Fibroblast of mammary gland (primary cell): Measurements from ENCODE around the gene ZNF304.

Source experiments
- DNase-seq: peaks from one replicate; pipeline ENCODE4 v3.0.0-alpha.2; 2010; ENCODE audit warnings: low read depth
- H3K4me3 ChIP-seq: 2 replicates; pipeline ENCODE4 v1.5.1; 2011; ENCODE audit warnings: low read depth, mild to moderate bottlenecking, low read length, moderate library complexity; ENCODE audit not compliant: control insufficient read depth
- TF ChIP-seq, protein P1 (sequence below): conservative IDR thresholded peaks from 2 replicates; pipeline ENCODE4 v1.5.1; 2011; ENCODE audit warnings: low read depth, low read length, inconsistent platforms; ENCODE audit not compliant: control insufficient read depth, insufficient read depth

ZNF304 gene

DNA sequence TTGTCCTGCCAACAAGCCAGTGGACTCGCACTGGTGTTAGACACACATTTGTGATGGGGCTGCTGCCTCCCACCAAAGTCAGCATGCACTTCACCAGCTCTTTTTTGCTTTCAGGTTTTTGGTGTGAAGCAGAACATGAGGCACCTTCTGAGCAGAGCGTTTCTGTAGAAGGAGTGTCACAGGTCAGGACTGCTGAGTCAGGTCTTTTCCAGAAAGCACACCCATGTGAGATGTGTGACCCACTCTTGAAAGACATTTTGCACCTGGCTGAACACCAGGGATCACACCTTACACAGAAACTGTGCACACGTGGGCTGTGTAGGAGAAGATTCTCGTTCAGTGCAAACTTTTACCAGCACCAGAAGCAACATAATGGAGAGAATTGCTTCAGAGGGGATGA lies 4.8 kb downstream of the ZNF304 start:
- no peak overlapping the region for H3K4me3 ChIP-seq
- TF ChIP-seq, protein P1, sequence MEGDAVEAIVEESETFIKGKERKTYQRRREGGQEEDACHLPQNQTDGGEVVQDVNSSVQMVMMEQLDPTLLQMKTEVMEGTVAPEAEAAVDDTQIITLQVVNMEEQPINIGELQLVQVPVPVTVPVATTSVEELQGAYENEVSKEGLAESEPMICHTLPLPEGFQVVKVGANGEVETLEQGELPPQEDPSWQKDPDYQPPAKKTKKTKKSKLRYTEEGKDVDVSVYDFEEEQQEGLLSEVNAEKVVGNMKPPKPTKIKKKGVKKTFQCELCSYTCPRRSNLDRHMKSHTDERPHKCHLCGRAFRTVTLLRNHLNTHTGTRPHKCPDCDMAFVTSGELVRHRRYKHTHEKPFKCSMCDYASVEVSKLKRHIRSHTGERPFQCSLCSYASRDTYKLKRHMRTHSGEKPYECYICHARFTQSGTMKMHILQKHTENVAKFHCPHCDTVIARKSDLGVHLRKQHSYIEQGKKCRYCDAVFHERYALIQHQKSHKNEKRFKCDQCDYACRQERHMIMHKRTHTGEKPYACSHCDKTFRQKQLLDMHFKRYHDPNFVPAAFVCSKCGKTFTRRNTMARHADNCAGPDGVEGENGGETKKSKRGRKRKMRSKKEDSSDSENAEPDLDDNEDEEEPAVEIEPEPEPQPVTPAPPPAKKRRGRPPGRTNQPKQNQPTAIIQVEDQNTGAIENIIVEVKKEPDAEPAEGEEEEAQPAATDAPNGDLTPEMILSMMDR, result no peak
- no peak for DNase-seq

DNA sequence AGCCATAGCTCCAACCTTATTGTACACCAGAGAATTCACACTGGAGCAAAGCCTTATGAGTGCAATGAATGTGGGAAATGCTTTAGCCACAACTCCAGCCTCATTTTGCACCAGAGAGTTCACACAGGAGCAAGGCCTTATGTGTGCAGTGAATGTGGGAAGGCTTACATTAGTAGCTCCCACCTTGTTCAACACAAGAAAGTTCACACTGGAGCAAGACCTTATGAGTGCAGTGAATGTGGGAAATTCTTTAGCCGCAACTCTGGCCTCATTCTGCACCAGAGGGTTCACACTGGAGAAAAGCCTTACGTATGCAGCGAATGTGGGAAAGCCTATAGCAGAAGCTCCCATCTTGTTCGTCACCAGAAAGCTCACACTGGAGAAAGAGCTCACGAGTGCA lies 6.3 kb downstream of the ZNF304 start:
- no peak for DNase-seq
- TF ChIP-seq, protein P1, result no peak
- no peak overlapping the region for H3K4me3 ChIP-seq

DNA sequence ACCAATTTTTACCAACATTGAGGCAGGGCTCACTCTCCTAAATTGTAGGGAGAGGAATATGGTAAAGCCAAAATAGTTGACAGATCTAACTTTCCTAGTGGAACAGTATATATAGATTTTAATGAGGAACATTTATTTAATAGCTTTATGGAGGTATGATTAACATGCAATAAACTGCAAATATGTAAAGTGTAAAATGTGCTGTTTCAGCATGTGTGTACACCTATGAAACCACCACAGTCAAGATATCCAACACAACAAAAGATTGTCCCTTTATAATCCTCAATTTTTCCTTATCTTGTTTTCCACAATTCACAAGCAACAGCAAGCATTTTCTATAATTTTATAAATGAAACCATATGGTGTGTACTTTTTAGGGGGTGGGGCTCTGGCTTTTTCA lies 8.2 kb downstream of the ZNF304 start:
- TF ChIP-seq, protein P1, result no peak
- no peak overlapping the region for H3K4me3 ChIP-seq
- no peak for DNase-seq

DNA sequence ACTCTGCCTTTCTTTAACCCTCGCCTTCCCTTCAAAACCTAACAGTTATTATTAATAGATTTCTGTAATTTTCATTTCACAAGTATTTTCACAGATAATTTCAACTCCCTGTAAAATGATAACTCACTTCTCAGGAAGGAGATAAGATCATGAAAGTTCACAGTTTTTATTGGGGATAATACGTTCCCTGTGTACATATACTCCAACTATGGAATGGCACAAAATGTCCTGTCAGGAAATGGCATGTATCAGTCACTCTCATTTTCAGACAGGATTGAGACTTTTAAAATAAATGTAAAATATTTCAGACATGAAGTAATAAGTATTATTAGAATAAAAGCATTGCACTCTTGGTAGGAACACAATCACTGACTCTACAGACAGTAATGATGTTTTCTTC lies 11.3 kb downstream of the ZNF304 start:
- no peak for DNase-seq
- peak overlapping the region; percentile 74 for H3K4me3 ChIP-seq
- TF ChIP-seq, protein P1, result no peak

DNA sequence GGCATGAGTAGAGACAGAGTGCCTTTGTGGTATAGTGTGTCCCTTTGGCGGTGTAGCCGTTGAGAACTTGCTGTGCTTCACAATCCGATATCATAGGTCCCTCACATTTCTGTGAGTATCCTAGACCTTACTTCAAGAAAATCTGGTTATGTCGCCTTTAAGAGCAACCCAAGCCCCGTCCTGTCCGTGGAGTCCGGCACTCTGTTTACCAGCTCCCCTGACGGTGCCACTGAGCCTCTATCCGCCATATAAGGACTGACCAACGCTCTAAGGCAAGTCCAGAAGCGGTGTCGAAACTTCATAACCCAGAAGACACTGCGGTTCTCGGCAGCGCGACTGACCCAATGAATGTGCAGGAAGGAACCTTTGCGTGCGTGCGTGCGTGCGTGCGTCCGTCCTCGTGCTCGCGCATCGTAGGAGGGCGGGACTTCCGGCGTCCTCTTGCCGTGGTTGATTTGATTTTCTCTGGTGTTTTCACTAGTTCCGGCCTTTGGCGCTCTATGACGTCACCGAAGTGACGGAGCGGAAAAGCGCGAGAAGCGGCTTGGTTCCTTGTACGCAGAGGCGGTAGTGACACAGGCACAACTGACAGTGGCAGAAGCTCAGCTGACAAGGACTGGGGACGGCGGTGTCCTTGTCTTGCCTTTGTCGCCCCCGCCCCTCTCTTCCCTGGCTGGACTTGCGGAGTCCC lies 12.1 kb downstream of the ZNF304 start, which contains the start of the genes TRAPPC2B and ZNF547:
Gene TRAPPC2B, plus strand, starts transcription at position 555 of the 691 bp plus-strand sequence. CDS start 1,283 bp downstream, outside the sequence.
Gene ZNF547, plus strand, starts transcription at position 555 of the 691 bp plus-strand sequence. CDS start 5,005 bp downstream, outside the sequence.
- DNase-seq, result peak; percentile 99
- TF ChIP-seq, protein P1, result no peak

DNA sequence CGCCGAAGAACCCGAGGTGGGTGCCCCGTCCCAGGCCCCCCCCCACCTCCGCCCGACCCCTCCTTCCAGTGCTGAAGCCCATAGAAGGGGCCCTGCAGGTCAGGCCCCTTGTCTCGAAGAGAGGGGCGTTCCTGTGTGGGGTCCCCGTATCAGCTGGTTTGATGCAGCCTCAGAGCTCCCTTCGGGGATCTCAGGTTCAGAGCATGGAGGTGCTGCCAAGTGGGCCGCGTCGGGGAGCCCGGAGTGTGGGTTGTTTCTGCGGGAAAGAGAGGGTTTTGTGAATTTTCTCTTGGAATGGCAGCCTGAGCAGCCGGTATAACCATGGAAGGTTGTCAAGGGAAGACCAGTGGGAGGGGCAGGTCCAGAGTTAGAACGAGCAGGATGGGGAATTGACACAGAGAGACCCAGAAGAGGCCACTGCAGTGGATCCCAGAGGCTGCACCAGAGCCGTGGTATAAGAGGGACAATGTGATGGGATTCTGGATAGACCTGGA lies 12.7 kb downstream of the ZNF304 start:
- peak overlapping the region; percentile 80 for H3K4me3 ChIP-seq
- TF ChIP-seq, protein P1, result no peak
- DNase-seq, result peak; percentile 6

More for the DNA sequence above, 12.1 kb downstream of the ZNF304 start, which contains the start of the genes TRAPPC2B and ZNF547:
- peak within 1 kb of the TSS; percentile 80 for H3K4me3 ChIP-seq
